ENCODE measurements around the gene TBC1D1. TPM values are rescaled to one million over a fixed set of nuclear protein-coding genes. Genes with fewer than 3 reads are reported as not detected.

The TBC1D1 gene
- total RNA-seq, 1 experiment from 2014 or later, result 28.5 TPM

GRCh38 chr4:37951461-37952352 is 60.8 kb downstream of the TBC1D1 start:
- H3K4me3 ChIP-seq (ENCODE audit: low read depth, low read length), result no peak overlapping the region
- no peak for TF ChIP-seq CTCF (IDR thresholded peaks at IDR 0.05; ENCODE audit: insufficient read depth in 1 of 2, low read depth in 1 of 2, low read length in 1 of 2, severe bottlenecking in 1 of 2, unreplicated experiment in 1 of 2)
- no TSS peak for BruUV-seq (replicated peaks)
- Mint-ChIP-seq H3K4me1 (ENCODE audit: low read depth, unreplicated experiment) (peaks cover 15% of the 10 kb centered on the region), H3K36me3 (ENCODE audit: insufficient read depth, unreplicated experiment) (peaks cover 6% of the 10 kb centered on the region), H3K9me3 (ENCODE audit: unreplicated experiment) (peaks cover 17% of the 10 kb centered on the region), H3K27ac (ENCODE audit: unreplicated experiment) (no peak overlapping the region), H3K4me3 (ENCODE audit: unreplicated experiment) (no peak overlapping the region), H3K27me3 (ENCODE audit: insufficient read depth, unreplicated experiment) (no peaks in the 10 kb centered on the region)
- H3K4me1 ChIP-seq, result peaks cover 7% of the 10 kb centered on the region; the same call in 1 of the 2 replicates
- intact Hi-C loops (cut with micrococcal nuclease; ENCODE audit: unreplicated experiment), result no loop called here
- no peaks in the 10 kb centered on the region for H3K9me3 ChIP-seq
- DNase-seq, result no peak
- H3K27me3 ChIP-seq (replicated peaks; ENCODE audit: control insufficient read depth, insufficient read depth, low read length), result no peaks in the 10 kb centered on the region
- no peaks in the 10 kb centered on the region for H3K36me3 ChIP-seq (ENCODE audit: control insufficient read depth, insufficient read depth, low read length)
- ChIA-PET POLR2A (no interaction called here), CTCF (interaction anchor here (1.0 kb wide), 1 partner anchor 15 kb away, joined by 3 read pairs; no protein-coding TSS in a partner anchor)

GRCh38 chr4:37953156-37953555 is 62.3 kb downstream of the TBC1D1 start:
- Histone ChIP-seq H3K36me3 (ENCODE audit: control insufficient read depth, insufficient read depth, low read length) (no peaks in the 10 kb centered on the region), H3K9me3 (no peaks in the 10 kb centered on the region), H3K4me1 (peaks cover 7% of the 10 kb centered on the region; the same call in 1 of the 2 replicates), H3K4me3 (ENCODE audit: low read depth, low read length) (no peak overlapping the region), H3K27me3 (replicated peaks; ENCODE audit: control insufficient read depth, insufficient read depth, low read length) (no peaks in the 10 kb centered on the region)
- no peak for DNase-seq
- no peak overlapping the region for H3K27ac Mint-ChIP-seq (ENCODE audit: unreplicated experiment)
- no peak overlapping the region for H3K4me3 Mint-ChIP-seq (ENCODE audit: unreplicated experiment)
- H3K36me3 Mint-ChIP-seq (ENCODE audit: insufficient read depth, unreplicated experiment), result peaks cover 6% of the 10 kb centered on the region
- intact Hi-C loops (cut with micrococcal nuclease; ENCODE audit: unreplicated experiment), result no loop called here
- POLR2A ChIA-PET, result no interaction called here
- peaks cover 17% of the 10 kb centered on the region for H3K9me3 Mint-ChIP-seq (ENCODE audit: unreplicated experiment)
- CTCF ChIA-PET, result no interaction called here
- BruUV-seq (replicated peaks), result no TSS peak
- H3K27me3 Mint-ChIP-seq (ENCODE audit: insufficient read depth, unreplicated experiment), result no peaks in the 10 kb centered on the region
- no peak for TF ChIP-seq CTCF (IDR thresholded peaks at IDR 0.05; ENCODE audit: insufficient read depth in 1 of 2, low read depth in 1 of 2, low read length in 1 of 2, severe bottlenecking in 1 of 2, unreplicated experiment in 1 of 2)
- peaks cover 15% of the 10 kb centered on the region for H3K4me1 Mint-ChIP-seq (ENCODE audit: low read depth, unreplicated experiment)

- no peak overlapping the region for H3K4me3 ChIP-seq (ENCODE audit: low read depth, low read length)
- ChIA-PET CTCF (no interaction called here), POLR2A (no interaction called here)
- intact Hi-C loops (cut with micrococcal nuclease; ENCODE audit: unreplicated experiment), result no loop called here
- no peaks in the 10 kb centered on the region for H3K27me3 ChIP-seq (replicated peaks; ENCODE audit: control insufficient read depth, insufficient read depth, low read length)
- Mint-ChIP-seq H3K27ac (ENCODE audit: unreplicated experiment) (no peak overlapping the region), H3K27me3 (ENCODE audit: insufficient read depth, unreplicated experiment) (no peaks in the 10 kb centered on the region), H3K4me3 (ENCODE audit: unreplicated experiment) (no peak overlapping the region), H3K4me1 (ENCODE audit: low read depth, unreplicated experiment) (peaks cover 15% of the 10 kb centered on the region), H3K36me3 (ENCODE audit: insufficient read depth, unreplicated experiment) (peaks cover 6% of the 10 kb centered on the region), H3K9me3 (ENCODE audit: unreplicated experiment) (peaks cover 17% of the 10 kb centered on the region)
- H3K4me1 ChIP-seq, result peaks cover 7% of the 10 kb centered on the region; the same call in 1 of the 2 replicates
- no peaks in the 10 kb centered on the region for H3K36me3 ChIP-seq (ENCODE audit: control insufficient read depth, insufficient read depth, low read length)
- BruUV-seq (replicated peaks), result no TSS peak
- H3K9me3 ChIP-seq, result no peaks in the 10 kb centered on the region
- TF ChIP-seq CTCF (IDR thresholded peaks at IDR 0.05; ENCODE audit: insufficient read depth in 1 of 2, low read depth in 1 of 2, low read length in 1 of 2, severe bottlenecking in 1 of 2, unreplicated experiment in 1 of 2), result no peak
- DNase-seq, result peak; percentile 40 to 58
Observed at GRCh38 chr4:37953620-37954293, 62.9 kb downstream of the TBC1D1 start.

All from Caco-2 (cell line).